ENCODE data around the gene MAP4K4.
"Not testable (repeated sequence)": the region's sequence is repeated elsewhere in the genome, so short reads cannot be mapped to it uniquely, and the experiment has no call there.

The MAP4K4 gene

DNA sequence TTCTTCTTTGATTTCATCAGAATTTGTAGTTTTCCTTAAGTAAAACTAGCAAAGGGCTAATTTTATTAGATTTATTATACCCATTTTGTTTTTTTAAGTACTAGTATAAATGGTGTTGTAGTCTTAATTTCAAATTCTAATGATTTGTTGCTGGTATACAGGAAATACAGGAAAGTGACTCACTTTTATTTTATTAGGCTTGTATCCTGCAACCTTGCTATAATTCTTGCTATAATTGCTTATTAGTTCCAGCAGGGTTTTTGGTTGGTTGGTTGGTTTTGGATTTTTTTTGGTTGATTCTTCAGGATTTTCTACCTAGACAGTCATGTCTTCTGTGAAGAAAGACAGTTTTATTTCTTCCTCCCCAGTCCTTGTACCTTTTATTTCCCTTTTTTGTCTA lies 183.6 kb downstream of the MAP4K4 start:
- DNase-seq = no peak

DNA sequence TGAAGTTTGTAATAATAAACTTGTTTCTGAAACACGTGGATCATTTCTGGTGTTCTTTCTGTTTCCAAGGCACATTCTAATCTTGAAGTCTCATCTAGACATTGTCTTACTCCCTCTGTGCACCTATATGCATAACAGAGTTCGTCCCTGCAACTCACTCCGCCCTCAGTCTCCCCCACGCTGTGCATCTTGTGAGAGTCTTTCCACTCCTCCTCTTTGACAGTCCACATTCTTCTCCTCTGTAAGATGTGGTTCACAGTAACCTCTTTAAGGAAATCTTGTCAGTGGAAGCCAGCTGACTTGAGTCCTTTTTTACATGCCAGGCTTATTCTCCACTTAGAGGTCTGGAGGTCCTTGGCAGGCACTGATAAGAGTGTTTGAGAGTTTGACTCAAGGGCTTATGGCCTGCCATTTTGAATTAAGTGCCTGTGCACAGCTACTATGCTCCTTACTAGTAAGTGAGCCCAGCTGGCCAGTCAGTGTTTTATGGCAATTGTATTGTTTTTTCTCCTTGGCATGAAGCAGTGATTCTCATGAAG lies 185.3 kb downstream of the MAP4K4 start:
- DNase-seq = no peak

DNA sequence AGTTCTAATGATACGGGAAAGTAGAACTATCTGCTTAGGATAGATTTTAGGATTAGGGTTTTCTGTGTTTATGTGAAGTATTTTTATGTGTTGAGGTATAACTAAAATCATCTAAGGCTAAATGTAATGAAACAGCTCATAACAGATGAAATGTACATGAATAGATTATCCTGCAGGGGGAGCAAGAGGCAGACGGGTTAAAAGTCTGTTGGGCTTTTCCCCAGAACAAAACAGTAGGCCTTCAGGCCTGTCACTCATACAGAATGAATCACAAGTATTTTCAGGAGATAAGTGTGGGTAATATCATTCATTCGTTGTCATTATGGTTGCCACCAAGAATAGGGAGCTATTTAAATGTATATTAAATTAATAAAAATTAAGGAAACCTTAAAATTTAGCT lies 186.4 kb downstream of the MAP4K4 start:
- DNase-seq = no peak

DNA sequence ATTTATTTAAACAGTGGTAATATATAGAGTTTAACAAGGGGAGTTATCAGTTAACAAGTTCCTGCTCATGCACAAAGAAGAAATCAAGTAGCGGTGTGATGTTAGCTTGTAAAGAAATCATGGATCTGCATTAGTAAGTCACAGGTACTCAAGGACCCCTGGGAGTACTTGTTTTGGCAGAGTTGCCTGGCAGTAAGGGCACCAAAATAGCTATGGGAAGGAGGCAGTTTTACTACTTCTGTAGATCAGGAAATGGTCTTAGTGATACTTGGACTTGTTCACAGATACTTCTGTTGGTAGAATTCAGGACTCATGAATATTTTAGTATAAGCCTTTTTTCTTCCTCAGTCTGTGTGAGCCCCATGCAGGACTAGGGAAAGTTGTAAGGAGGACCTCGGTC lies 186.9 kb downstream of the MAP4K4 start:
- DNase-seq = no peak

DNA sequence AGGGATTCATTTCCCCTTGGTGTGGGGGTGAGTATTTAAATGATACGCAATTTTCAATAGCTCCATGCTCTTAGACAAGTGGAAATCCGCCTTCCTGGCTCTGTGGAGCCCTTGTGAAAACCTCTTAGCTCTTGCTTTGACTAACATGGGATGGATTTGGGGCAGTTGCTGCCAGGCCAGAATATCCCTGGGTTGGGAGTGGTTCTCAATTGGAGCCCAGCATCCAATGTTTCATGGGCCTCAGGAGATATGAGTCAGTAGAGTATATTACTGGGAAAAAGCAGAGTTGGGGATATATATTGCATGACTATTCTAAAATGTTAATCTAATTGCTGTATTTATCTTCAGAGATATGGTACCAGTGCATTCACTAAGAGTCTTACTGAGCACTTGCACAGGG lies 189.8 kb downstream of the MAP4K4 start:
- peak; percentile 9 for DNase-seq

DNA sequence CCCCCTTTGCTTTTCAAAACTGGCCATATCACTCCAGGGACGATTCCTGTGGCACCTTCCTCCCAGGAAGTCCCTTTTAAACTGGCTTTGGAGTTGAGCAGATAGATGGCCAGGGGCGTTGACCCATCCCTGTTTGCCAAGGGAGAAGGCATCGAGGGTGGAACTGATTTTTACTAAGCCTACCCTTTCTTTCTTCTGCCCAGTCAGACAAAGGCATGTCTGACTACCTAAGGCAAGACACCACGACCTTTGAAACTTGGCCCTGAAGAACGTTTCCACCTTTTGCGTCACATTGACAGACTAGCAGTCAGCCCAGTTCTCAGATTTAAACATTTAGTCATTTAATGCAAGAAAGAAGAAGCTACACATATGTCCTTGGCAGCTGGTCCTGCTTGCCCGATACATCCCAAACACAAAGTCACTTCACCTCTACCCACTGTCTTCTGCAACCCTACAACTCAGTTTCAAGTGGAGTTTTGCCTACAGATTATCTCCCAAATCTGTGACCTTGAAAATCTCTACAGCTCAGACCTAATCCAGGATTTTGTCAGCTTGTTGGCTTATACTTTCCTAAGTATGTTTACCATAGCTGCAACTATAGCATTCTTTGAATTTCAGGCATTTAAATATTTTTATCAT lies 192.1 kb downstream of the MAP4K4 start:
- DNase-seq = no peak

DNA sequence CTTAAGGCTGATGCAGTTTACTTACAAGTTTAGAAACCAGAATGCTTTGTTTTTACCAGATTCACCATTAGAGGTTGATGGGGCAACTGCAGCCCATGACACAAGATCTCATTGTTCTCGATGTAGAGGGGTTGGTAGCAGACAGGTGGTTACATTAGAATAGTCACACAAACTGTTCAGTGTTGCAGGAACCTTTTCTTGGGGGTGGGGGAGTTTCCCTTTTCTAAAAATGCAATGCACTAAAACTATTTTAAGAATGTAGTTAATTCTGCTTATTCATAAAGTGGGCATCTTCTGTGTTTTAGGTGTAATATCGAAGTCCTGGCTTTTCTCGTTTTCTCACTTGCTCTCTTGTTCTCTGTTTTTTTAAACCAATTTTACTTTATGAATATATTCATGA lies 194.9 kb downstream of the MAP4K4 start:
- no peak for DNase-seq

DNA sequence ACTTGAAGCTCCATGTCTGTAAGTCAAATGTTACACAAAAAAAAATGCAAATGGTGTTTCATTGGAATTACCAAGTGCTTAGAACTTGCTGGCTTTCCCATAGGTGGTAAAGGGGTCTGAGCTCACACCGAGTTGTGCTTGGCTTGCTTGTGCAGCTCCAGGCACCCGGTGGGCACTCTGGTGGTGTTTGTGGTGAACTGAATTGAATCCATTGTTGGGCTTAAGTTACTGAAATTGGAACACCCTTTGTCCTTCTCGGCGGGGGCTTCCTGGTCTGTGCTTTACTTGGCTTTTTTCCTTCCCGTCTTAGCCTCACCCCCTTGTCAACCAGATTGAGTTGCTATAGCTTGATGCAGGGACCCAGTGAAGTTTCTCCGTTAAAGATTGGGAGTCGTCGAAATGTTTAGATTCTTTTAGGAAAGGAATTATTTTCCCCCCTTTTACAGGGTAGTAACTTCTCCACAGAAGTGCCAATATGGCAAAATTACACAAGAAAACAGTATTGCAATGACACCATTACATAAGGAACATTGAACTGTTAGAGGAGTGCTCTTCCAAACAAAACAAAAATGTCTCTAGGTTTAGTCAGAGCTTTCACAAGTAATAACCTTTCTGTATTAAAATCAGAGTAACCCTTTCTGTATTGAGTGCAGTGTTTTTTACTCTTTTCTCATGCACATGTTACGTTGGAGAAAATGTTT lies 196.3 kb downstream of the MAP4K4 start:
- no peak for DNase-seq

DNA sequence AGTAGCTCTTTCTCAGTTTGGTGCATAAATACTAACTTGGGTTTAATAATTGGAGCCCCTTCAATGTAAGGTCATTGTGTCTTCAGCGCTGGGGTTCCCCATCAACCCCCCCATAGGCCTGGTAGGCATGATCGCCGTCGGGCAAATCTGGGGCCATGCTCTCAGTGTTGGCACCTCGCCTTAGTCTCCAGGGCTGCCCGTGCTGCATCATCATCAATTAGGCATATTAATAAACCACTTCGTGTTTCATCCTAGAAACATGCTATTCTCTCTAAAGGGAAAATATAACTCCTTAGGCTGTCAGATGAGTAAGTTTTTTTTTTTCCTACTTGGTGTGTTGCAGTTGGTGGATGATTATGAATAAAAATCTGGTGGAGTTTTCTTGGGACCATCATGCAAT lies 197.5 kb downstream of the MAP4K4 start:
- no peak for DNase-seq

DNA sequence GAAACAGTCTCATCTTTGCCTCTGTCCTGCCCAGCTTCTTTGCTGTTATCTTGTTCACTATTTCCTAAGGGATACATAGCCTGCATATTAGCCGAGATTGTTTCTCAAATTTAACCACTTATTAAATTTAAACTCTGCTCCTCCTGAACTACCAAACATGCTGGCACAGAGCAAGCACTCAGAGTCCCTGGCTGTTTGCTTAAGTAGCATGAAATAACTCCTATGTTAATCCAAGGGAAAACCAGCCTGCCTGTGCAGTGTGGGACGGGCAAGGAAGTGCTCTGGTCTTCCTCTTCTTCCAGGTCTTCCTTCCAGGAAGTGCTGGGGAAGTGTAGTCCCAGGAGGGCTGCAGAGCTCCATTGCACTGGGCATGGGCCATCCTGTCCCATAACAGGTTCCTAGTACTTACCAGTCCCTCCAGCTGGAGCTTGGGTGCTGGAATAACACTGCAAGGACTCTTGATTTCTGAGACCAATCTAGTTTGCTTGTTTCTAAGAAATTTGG lies 198.4 kb downstream of the MAP4K4 start:
- DNase-seq = no peak

DNA sequence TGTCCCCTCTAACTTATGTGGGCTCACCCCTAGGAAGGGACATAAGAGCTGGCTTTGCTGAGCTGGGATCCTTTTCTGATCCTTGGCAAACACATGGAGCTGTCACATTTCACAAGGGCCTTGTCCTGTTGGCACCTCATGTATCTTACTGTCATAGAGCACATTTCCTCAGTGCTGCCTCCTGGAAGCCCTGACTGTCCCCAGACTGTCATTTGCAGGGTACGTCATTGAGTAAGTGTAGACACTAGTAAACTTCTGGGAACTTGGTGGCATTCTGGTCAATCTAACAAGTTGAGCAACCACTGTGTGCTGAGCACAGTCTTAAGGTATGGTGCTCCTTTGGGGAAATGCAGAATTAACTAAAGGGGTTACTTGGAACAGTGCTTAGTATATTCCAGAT lies 199.8 kb downstream of the MAP4K4 start:
- DNase-seq = no peak

DNA sequence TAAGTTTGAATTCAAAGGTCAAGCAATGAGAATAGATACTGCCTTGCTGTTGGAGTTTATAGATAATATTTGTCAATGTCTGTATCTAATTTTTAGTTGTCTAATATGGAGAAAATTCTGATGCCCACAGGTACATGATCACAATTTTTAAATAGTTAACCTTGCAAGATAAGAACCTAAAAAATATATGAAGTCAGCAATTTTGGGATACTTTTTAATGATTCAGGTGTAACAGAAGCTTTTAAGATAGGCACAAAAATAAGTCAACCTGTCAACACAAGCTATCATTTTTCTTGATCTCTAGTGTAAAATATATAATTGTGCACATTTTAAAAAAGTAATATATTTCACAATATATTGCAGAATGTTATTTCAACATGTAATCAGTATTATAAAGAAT lies 201.8 kb downstream of the MAP4K4 start:
- DNase-seq = no peak

DNA sequence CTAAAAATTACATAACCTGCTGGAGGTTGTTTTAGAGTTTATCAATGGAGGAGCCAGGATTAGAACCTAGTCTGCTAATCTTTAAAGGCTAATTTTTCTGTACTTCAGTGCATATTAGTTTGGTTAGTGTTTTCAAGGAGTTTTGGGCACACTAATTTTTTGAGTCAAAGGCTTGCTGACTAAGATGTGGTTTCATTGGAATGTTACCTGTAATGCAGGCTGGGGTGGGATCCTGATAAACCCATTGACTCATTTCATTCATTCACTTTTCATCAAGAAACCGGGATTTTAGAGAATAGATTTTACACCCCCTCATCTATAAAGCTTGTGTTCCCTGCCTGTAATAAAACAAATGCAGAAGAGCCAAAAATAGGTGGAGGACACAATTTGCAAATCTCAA lies 202.4 kb downstream of the MAP4K4 start:
- no peak for DNase-seq

DNA sequence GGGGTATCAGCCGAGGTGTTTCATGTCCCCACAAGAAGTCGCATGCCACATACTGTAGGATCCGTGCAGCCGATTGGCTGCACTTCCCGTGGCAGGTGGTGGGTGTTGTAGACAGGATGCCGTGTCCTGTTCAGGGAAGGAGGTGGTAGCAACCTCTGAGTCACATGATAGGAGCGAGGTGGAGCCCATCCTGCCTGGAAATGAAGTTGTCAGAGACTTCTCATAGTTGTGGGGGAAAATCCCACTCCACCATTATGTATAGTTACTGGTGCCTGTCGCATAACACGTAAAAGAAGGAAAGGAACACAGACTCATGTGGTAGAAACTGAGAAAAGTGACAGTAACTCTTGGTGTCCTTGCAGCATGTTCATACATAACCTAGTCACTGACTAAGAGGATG lies 202.9 kb downstream of the MAP4K4 start:
- DNase-seq = no peak

DNA sequence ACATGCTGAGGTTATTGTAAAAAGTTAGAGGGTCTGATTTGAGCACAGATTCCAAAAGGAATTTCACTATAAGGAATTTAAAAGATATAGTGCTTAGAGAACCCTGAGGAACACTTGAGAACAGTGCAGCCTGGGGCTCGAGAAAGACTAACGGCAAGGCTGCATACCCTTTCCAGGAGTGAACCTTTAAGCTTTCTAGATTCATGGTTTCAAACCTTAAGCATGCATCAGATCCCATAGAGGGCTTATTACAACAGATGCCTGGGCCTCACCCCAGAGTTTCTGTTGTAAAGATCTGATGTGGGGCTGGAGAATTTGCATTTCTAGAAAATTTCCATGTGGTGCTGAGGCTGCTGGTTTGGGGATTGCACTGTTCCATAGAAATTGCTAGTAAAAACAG lies 203.7 kb downstream of the MAP4K4 start:
- DNase-seq = no peak

DNA sequence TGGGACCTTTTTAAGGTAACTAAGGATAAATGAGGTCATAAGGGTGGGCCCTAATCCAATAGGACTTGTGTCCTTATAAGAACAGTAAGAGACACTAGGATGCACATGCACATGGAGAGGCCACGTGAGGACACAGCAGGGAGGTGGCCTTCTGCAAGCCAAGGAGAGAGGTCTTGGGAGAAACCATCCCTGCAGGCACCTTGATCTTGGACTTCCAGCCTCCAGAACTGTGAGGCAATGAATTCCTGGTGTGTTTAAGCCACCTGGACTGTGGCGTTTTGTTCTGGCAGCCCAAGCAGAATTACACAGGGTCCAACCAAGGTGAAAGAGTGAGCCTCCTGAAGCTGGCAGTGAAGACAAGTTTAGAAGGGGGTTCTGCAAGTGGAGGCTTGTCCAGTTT lies 204.7 kb downstream of the MAP4K4 start:
- no peak for DNase-seq

DNA sequence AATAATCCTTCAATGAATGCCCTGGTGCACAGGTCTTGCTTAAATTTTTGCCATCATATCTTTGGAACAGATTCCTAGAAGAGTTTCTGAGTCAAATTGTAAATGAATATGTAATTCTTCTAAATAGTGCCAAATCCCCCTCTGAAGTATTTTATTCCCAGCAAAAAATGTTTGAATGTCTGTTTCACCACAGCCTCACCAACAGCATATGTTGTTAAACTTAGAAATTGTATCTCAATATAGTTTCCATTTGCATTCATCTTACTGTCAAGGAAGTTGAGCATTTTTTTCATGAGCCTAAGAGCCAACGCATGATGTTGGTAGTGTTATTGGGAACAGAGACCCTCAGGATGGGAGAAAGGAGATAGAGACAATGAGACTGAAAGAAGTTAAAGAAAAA lies 207.4 kb downstream of the MAP4K4 start:
- no peak for DNase-seq

DNA sequence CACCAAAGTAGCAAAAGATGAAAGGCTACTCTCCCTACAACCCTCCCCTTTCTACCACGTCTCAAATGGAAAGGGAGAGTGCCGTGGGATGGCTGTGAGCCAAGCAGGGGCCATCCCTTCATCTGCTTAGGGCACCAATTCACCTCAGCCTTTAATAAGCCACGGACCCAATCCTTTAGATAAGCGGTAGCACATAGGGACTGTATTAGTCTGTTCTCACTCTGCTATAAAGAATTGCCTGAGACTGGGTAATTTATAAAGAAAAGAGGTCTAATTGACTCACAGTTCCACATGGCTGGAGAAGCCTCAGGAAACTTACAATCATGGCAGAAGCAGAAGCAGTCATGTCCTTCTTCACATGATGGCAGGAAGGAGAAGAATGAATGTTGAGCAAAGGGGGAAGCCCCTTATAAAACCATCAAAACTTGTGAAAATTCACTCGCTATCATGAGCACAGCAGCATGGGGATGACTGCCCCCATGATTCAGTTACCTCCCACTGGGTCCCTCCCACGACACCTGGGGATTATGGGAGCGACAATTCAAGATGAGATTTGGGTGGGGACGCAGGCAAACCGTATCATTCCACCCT lies 208.3 kb downstream of the MAP4K4 start:
- DNase-seq = no peak

DNA sequence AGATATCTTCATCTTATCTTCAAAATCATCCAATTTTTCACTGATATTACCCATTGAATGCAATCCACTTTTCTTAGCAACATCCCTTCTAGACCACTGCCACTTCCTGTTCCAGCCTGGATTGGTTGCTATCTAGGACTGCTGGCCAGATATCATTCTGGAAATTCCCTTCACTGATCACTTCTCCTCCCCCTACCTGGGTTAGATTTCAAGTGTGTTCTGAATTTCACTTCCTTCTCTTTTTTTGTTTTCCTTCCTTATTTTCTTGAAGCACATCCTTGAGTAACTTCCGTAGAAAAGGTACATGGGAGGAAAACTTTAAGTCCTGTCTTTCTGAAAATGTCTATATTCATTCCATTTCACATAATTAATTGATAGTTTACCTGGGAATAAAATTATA lies 212.3 kb downstream of the MAP4K4 start:
- no peak for DNase-seq

DNA sequence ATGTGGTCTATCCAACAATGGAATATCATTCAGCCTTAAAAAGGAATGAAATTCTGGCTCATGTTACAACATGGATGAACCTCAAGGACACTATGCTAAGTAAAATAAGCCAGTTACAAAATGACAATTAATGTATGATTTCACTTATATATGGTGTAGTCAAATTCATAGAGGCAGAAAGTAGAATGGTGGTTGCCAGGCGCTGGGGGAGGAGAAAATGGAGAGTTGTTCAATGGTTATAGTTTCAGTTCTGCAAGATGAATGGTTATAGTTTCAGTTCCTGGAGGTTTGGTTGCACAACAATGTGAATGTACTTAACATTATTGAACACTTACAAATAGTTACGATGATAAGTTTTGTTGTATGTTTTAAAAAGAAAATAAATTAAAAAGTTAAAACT lies 215.0 kb downstream of the MAP4K4 start:
- no peak for DNase-seq

DNA sequence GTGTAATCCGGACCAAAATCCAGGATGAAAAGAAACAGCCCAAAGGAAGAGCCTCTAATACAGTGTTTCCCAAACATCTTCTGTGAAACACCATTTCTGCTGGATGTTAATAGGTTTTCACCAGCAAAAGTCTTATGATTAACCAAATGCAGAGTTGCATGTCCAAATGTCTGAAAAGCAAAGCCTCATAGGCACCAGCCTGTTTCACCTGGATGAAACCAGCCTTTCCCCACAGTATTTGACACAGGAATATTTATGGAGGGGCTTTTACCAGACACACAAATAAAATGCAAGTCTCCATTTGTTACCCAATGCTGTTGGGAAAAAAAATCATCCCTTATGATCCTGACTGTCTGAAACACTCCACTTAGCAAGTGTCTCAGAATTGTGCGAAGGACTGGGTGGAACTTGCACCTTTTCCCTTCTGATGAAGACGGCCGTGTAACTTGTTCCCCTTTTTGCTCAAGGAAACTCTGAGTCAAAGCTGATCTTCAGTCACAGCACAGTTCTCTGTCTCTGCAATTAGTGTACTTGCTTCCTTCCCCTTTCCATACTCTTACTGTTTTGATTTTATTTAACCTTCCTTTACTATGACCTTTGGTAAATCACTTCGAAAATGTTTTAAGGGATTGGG lies 223.9 kb downstream of the MAP4K4 start:
- no peak for DNase-seq

DNA sequence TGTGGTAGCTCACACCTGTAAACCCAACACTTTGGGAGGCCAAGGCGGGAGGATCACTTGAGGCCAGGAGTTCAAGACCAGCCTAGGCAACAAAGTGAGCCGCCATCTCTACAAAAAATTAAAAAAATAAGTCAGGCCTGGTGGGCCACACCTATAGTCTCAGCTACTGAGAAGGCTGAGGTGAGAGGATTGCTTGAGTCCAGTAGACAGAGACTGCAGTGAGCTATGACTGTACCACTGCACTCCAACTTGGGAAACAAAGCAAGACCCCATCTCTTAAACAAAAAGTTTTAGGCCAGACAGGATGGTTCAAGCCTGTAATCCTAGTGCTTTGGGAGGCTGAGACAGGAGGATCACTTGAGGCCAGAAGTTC lies 224.4 kb downstream of the MAP4K4 start:
- DNase-seq = no peak

DNA sequence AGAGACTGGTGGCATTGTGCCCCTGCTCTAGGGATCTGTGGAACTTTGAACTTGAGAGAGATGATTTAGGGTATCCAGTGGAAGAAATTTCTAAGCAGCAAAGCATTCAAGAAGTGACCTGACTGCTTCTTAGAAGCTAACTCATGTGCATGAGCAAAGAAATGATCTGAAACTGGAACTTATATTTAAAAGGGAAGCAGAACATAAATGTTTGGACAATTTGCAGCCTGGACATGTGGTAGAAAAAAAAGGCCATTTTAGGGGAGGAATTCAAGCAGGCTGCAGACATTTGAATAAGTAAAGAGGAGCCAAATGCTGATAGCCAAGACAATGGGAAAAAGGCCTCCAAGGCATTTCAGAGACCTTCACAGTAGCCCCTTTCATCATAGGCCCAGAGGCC lies 226.8 kb downstream of the MAP4K4 start:
- not testable (repeated sequence) for DNase-seq

DNA sequence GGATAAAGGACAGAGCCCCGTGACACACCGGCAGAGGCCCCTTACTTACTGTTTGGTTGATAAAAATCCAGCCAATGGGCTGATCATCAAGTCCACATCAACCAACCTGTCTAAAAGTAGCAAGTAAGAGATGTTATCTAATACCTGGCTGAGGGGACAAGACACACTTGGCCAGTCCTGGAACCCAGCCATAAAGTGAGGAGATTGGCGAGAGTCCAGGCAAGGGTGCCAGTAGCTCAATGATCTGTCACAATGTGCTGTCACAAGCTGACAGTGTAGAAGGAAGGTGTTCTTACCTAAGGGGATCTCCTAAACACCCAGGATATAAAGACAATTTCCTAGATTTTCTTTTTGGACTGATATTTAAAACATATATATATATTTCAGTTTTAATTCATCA lies 232.5 kb downstream of the MAP4K4 start:
- DNase-seq = no peak

Data from GOT3 (cell line).